Heart left ventricle (tissue), 13 donors: Measurements from ENCODE around the gene BYSL.

Experiments
- POLR2A ChIP-seq, 2 donors: fragments of 450-650 bp; IDR thresholded peaks; one replicate each; pipeline ENCODE4 v1.6.1; 2017; ENCODE audit warnings: antibody characterized with exemption in 2 of 2, mild to moderate bottlenecking in 2 of 2, moderate library complexity in 2 of 2
- TF ChIP-seq, protein P1 (sequence below), 12 donors: fragments of 200-600 bp; sonication (generic) in 4 of 12; IDR thresholded peaks; one replicate each; pipeline versions ENCODE4 v1.5.0 to v1.8.0; 2018 to 2022; ENCODE audit warnings: antibody characterized with exemption in 12 of 12, mild to moderate bottlenecking in 5 of 12
- donor health status: ischemic (EF 13 %, LVEDD 7.1; RV severe dilation, severe dysfunction).
- donor health status: DM: no; HTN: yes; CAD: no.
- donor health status: DM: no; HTN: no; CAD: no.
- donor health status: ischemic (EF 25% LVEDD 6.9; RV normal size, moderate dysfunction).
- donor health status: ischemic (EF 25% LVEDD 5.7; RV mildly dilated, moderate dysfunction).
- donor health status: ischemic (EF 35%, LVEDD 5.7; RV mildly dilated, moderate dysfunction).
- donor health status: nonischemic (EF 11% LVEDD 7.7; RV severe dilation, severe dysfunction).
- donor health status: DM: yes; HTN: yes; CAD: no.
- donor health status: PGD.
- donor health status: ischemic (EF 29% LVEDD 5.4; RV normal size, mild dysfunction).
- donor health status: nonischemic (EF 23%, LVEDD 6.1; RV moderate dilation, normal function).

DNA sequence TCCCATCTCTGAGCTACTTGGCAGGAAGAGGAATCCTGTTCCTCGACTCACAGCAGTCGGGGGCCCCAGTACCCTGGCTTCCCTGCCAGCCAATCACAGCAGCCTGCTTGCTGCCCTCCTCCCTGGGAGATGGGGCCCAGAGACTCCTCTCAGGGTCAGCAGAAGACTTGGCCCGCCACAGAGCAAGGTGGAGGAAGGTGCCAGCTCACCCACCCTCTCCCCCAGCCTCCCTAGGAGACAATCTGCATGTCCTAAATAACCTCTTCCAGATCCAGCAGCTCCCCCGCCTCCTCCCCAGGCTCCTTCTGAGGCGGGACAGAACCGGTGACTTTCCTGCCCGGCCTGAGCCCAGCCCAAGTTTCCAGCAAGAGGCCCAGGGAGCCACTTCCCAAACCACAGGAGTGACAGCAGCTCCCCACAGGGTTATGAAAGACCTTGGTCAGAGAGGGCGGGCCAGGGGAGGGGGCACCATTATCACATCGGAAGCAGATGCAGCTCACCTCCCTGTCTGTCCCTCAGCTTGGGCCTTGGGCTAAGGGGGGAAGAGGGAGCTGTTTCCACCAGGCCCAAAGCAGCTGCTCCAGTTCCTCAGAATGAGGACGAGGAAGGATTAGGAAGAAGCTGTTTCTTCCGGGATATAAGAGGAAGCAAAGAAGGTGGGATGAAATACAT lies 18.0 kb downstream of the BYSL start:
- TF ChIP-seq, protein P1, sequence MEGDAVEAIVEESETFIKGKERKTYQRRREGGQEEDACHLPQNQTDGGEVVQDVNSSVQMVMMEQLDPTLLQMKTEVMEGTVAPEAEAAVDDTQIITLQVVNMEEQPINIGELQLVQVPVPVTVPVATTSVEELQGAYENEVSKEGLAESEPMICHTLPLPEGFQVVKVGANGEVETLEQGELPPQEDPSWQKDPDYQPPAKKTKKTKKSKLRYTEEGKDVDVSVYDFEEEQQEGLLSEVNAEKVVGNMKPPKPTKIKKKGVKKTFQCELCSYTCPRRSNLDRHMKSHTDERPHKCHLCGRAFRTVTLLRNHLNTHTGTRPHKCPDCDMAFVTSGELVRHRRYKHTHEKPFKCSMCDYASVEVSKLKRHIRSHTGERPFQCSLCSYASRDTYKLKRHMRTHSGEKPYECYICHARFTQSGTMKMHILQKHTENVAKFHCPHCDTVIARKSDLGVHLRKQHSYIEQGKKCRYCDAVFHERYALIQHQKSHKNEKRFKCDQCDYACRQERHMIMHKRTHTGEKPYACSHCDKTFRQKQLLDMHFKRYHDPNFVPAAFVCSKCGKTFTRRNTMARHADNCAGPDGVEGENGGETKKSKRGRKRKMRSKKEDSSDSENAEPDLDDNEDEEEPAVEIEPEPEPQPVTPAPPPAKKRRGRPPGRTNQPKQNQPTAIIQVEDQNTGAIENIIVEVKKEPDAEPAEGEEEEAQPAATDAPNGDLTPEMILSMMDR (IDR thresholded peaks at IDR 0.05): no peak
- TF ChIP-seq POLR2A (IDR thresholded peaks at IDR 0.05): no peak
